Activated CD8-positive, alpha-beta T cell treated with anti-CD3 and anti-CD28 coated beads for 36 hours (primary cell): ENCODE data around the gene SEMA4A. TPM values are rescaled to one million over a fixed set of nuclear protein-coding genes. Genes with fewer than 3 reads are reported as not detected.

Experiments used
- ATAC-seq: fragments of 200-7000 bp; cut with Tn5 transposase; one replicate; pipeline ENCODE4 v1.10.0; 2021; ENCODE audit warnings: mild to moderate bottlenecking, moderate library complexity
- CTCF ChIA-PET: fragments of 350-600 bp; sonication (Branson Sonifier 250); formaldehyde crosslinking; loops from one replicate; lab custom pipeline; 2021; ENCODE audit warnings: antibody characterized with exemption; lab: Charles Lee
- POLR2A ChIA-PET: fragments of 350-600 bp; sonication (Branson Sonifier 250); formaldehyde crosslinking; loops from one replicate; lab custom pipeline; 2021; ENCODE audit warnings: antibody characterized with exemption; lab: Charles Lee
- DNase-seq: peaks from one replicate; pipeline ENCODE4 v3.0.0-alpha.2; 2020
- H3K27ac Mint-ChIP-seq: one replicate; pipeline ENCODE4 v1.8.0; 2021; ENCODE audit warnings: mild to moderate bottlenecking, mixed read lengths
- H3K27me3 Mint-ChIP-seq: one replicate; pipeline ENCODE4 v1.8.0; 2021; ENCODE audit warnings: mixed read lengths
- H3K36me3 Mint-ChIP-seq: one replicate; pipeline ENCODE4 v1.8.0; 2021; ENCODE audit warnings: low read depth, mixed read lengths
- H3K4me1 Mint-ChIP-seq: one replicate; pipeline ENCODE4 v1.8.0; 2021; ENCODE audit warnings: low read depth, mixed read lengths
- H3K4me3 Mint-ChIP-seq: one replicate; pipeline ENCODE4 v1.8.0; 2021; ENCODE audit warnings: mild to moderate bottlenecking, moderate library complexity, mixed read lengths
- H3K9me3 Mint-ChIP-seq: one replicate; pipeline ENCODE4 v1.8.0; 2021; ENCODE audit warnings: mixed read lengths
- CTCF ChIP-seq: fragments of 200-600 bp; IDR thresholded peaks from one replicate; pipeline ENCODE4 v1.8.0; 2022; ENCODE audit warnings: antibody characterized with exemption, mild to moderate bottlenecking
- intact Hi-C: fragments of 100-400 bp; cut with micrococcal nuclease; formaldehyde crosslinking; loops from one replicate; pipeline ENCODE4 v1.10.0; 2022
- total RNA-seq, 2 experiments: library from RNA; stranded (reverse); gene quantifications; one replicate each; pipeline ENCODE4 v1.2.3, GENCODE V29; 2021

The SEMA4A gene
- total RNA-seq, 2 experiments from 2014 or later = 23.8 to 24.7 TPM

DNA sequence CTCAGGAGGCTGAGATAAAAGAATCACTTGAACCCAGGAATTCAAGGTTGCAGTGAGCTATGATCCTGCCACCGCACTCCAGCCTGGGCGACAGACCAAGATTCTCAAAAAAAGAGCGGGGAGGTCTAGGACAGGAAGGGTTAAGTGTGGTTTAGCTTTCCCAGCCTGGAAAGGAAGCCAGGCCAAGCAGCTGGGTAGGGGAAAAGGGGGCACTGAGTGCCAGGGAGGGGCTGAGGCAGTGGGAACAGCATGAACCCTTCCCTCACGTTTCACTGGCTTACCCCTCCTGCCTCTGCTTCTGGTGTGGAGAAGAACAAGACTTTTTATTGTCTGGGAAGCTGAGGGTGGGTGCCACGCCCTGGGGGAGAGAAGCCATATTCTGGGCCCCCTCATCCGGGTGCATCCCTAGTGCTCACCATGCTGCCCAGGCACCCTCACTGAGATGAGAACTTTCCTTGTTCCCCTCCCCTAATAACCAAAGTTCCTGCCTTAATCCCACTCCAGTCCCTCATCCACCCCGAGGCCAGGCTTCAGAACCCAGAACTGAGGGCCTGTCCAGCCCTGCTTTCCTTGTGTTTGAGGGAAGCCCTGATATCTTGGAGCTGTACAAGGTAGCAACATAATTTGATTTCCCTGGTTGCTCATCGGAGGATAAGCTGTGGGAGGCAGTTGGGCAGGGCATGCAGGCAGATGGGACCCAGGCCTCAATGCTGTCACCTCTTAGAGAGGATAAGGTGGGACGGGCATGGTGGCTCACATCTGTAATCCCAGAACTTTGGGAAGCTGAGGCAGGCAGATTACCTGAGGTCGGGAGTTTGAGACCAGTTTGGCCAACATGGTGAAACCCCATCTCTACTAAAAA lies 40.9 kb upstream of the SEMA4A start:
- H3K4me3 Mint-ChIP-seq = no peak overlapping the region
- TF ChIP-seq CTCF = no peak
- POLR2A ChIA-PET = interaction anchor here (0.6 to 10.2 kb wide), 3 partner anchors 15 to 383 kb away, joined by 3 to 94 read pairs (median 4); no protein-coding TSS in a partner anchor

DNA sequence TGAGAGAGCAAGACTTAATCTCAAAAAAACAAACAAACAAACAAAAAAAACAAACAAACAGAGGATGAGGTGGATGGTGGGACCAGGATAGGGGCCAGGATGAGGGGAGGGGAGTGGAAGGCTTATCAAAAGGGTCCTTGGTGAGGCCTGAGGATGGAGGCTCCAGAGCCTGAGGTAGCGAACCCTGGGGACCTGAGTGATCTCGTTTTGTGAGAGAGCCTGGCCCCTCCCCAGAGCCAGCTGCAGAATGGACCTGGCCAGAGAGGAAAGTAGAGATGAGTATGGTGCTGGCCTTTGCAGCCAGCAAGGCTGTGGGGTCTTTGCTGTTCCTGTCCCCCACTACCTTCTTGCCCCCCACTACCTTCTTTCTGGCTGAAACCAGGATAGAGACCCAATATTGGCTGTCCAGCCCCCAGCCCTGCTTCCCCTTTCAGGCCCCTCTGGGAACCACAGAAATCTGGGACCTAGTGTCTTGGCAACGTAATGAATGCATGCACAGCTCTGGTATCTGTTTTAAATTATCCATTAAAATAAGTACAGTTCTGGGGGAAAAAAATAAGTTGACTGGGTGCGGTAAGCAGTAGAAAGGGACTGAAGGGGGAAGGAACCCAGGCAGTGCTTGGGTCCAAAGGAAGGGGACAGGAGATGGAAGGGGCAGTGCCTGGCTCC lies 40.0 kb upstream of the SEMA4A start:
- H3K4me3 Mint-ChIP-seq = peak overlapping the region; percentile 85
- ATAC-seq = no peak

More for the DNA sequence above, 40.9 kb upstream of the SEMA4A start:
- CTCF ChIA-PET = interaction anchor here (11.1 to 14.1 kb wide), 2 partner anchors 16 to 19 kb away, joined by 103 to 164 read pairs; no protein-coding TSS in a partner anchor
- no peak overlapping the region for H3K27ac Mint-ChIP-seq
- H3K36me3 Mint-ChIP-seq = no peaks in the 10 kb centered on the region
- peaks cover 8% of the 10 kb centered on the region for H3K27me3 Mint-ChIP-seq
- no peaks in the 10 kb centered on the region for H3K9me3 Mint-ChIP-seq
- no peak for DNase-seq
- ATAC-seq = no peak
- H3K4me1 Mint-ChIP-seq = peaks cover 43% of the 10 kb centered on the region
- intact Hi-C loops = no loop called here

GRCh38 chr1:156114101-156114918 lies 39.1 kb upstream of the SEMA4A start, which contains the start of gene LMNA:
Gene LMNA, plus strand, starts transcription at chr1:156114711. Its CDS starts 208 bp downstream, at chr1:156114919.
- Mint-ChIP-seq H3K36me3 (peaks cover 4% of the 10 kb centered on the region), H3K9me3 (no peaks in the 10 kb centered on the region), H3K27me3 (peaks cover 8% of the 10 kb centered on the region), H3K4me3 (peak within 1 kb of the TSS; percentile 85), H3K4me1 (peaks cover 41% of the 10 kb centered on the region), H3K27ac (peak within 1 kb of the TSS; percentile 87)
- ATAC-seq (peak; percentile 89), DNase-seq (peak; percentile 92)
- ChIA-PET CTCF (interaction anchor here (1.4 to 14.1 kb wide), 5 partner anchors 8 to 111 kb away, joined by 3 to 164 read pairs (median 8); no protein-coding TSS in a partner anchor), POLR2A (interaction anchor here (0.6 to 10.2 kb wide), 12 partner anchors 7 to 136 kb away, joined by 3 to 94 read pairs (median 4); partner anchors contain the start of gene ARHGEF2)
- TF ChIP-seq CTCF = no peak
- intact Hi-C loops = no loop called here

More for the DNA sequence above, 40.0 kb upstream of the SEMA4A start:
- Mint-ChIP-seq H3K27ac (peak overlapping the region; percentile 87), H3K27me3 (peaks cover 8% of the 10 kb centered on the region), H3K36me3 (peaks cover 2% of the 10 kb centered on the region), H3K4me1 (peaks cover 45% of the 10 kb centered on the region), H3K9me3 (no peaks in the 10 kb centered on the region)
- POLR2A ChIA-PET = interaction anchor here (0.6 to 10.2 kb wide), 6 partner anchors 11 to 384 kb away, joined by 3 to 94 read pairs (median 8); no protein-coding TSS in a partner anchor
- no peak for DNase-seq
- intact Hi-C loops = no loop called here
- CTCF ChIA-PET = interaction anchor here (1.4 to 14.1 kb wide), 4 partner anchors 14 to 112 kb away, joined by 3 to 164 read pairs (median 56); no protein-coding TSS in a partner anchor
- no peak for TF ChIP-seq CTCF

DNA sequence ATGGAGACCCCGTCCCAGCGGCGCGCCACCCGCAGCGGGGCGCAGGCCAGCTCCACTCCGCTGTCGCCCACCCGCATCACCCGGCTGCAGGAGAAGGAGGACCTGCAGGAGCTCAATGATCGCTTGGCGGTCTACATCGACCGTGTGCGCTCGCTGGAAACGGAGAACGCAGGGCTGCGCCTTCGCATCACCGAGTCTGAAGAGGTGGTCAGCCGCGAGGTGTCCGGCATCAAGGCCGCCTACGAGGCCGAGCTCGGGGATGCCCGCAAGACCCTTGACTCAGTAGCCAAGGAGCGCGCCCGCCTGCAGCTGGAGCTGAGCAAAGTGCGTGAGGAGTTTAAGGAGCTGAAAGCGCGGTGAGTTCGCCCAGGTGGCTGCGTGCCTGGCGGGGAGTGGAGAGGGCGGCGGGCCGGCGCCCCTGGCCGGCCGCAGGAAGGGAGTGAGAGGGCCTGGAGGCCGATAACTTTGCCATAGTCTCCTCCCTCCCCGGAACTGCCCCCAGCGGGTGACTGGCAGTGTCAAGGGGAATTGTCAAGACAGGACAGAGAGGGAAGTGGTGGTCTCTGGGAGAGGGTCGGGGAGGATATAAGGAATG lies 38.4 kb upstream of the SEMA4A start:
- Mint-ChIP-seq H3K27ac (peak overlapping the region; percentile 61), H3K27me3 (peaks cover 8% of the 10 kb centered on the region), H3K4me3 (peak overlapping the region; percentile 85), H3K36me3 (peaks cover 4% of the 10 kb centered on the region), H3K9me3 (no peaks in the 10 kb centered on the region), H3K4me1 (peaks cover 43% of the 10 kb centered on the region)
- TF ChIP-seq CTCF = no peak
- intact Hi-C loops = no loop called here
- CTCF ChIA-PET = interaction anchor here (0.6 to 14.1 kb wide), 6 partner anchors 9 to 110 kb away, joined by 3 to 164 read pairs (median 6); no protein-coding TSS in a partner anchor
- POLR2A ChIA-PET = interaction anchor here (0.6 to 10.2 kb wide), 12 partner anchors 8 to 137 kb away, joined by 3 to 94 read pairs (median 4); partner anchors contain the start of gene ARHGEF2
- peak; percentile 37 for DNase-seq
- no peak for ATAC-seq
